Measurements from ENCODE around the gene KLK12.

The KLK12 gene

DNA sequence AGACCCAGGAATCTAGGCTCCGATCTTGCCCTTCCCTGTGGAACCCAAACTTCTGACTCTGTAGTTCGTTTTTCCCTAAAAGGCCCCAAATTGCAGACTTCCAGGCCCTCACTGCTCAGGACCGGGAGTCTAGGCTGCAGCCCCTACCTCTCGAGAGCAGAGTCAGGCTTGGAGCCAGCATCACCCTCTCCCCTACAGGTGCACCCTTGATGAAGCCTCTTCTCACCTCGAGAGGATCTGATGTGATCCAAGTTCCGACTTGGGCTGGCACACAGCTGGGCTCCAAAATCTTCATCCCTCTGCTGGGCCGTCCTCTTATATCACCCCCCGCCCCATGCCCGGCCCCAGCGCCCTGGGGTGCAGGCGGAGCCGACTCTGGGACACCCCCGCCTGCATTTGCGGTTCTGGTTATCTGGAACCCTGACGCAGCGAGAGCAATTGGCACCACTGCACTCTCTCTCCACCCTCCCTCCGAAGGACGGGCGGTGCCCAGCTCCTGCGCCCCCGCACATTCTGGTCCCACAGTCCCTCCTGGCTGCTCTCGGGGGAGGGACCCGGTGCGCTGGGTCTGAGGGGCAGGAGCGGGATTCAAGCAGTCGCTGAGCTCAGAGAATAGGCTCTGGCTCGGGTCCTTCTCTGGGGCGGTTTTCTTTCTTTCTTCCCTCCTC, 51.0 kb downstream of the KLK12 start, which contains the start of gene KLK7:
TSS of gene KLK7 (minus strand) at position 293 of the 668 bp plus-strand sequence. CDS start 1,518 bp downstream, outside the sequence.
- no peak for DNase-seq (ENCODE audit: low read depth in 3 of 3)

DNA sequence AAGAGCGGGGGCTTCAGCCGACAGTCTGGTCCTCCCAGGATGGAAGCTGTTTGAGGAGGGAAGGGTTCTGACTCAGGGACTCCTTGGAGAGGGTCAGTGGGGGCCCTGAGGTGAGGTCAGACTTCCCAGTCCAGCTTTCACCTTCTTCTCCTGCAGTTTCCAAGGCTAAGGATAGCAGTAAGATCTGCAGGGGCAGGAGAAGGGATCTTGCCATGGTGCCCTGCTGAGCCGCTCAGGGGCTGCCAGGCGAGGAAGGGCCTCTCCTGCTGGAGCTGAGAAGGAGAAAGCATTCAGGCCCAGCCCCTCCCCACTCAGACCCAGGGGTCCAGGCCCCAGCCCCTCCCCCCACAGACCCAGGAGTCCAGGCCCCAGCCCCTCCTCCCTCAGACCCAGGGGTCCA, 52.6 kb downstream of the KLK12 start:
- DNase-seq (ENCODE audit: low read depth in 3 of 3), result no peak

GRCh38 chr19:50981587-50982146, 53.1 kb downstream of the KLK12 start:
- no peak for DNase-seq (ENCODE audit: low read depth in 3 of 3)

- no peak for DNase-seq (ENCODE audit: low read depth in 3 of 3)
These were observed 54.6 kb downstream of the KLK12 start for GRCh38 chr19:50980208-50980607.

DNA sequence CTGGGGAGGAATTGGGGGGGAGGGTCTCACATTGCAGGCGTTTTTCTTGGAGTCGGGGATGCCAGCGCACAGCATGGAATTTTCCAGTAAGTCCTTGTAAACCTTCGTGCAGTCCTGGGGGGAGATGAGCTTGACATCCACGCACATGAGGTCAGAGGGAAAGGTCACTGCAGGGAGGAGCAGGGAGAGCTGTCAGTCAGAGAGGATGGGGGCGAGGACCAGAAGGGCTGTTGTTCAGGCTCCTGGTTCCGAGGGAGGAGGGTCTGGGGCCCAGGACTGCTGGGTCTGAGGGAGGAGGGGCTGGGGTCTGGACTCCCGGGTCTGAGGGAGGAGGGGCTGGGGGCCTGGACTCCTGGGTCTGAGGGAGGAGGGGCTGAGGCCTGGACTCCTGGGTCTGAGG, 55.0 kb downstream of the KLK12 start:
- no peak for DNase-seq (ENCODE audit: low read depth in 3 of 3)
